GM21515 (cell line): ENCODE results near the gene PRR33.

Experiments
- ATAC-seq: cut with Tn5 transposase; IDR thresholded peaks from one replicate; pipeline ENCODE4 v1.9.1; 2021; ENCODE audit not compliant: unreplicated experiment

Gene PRR33

DNA sequence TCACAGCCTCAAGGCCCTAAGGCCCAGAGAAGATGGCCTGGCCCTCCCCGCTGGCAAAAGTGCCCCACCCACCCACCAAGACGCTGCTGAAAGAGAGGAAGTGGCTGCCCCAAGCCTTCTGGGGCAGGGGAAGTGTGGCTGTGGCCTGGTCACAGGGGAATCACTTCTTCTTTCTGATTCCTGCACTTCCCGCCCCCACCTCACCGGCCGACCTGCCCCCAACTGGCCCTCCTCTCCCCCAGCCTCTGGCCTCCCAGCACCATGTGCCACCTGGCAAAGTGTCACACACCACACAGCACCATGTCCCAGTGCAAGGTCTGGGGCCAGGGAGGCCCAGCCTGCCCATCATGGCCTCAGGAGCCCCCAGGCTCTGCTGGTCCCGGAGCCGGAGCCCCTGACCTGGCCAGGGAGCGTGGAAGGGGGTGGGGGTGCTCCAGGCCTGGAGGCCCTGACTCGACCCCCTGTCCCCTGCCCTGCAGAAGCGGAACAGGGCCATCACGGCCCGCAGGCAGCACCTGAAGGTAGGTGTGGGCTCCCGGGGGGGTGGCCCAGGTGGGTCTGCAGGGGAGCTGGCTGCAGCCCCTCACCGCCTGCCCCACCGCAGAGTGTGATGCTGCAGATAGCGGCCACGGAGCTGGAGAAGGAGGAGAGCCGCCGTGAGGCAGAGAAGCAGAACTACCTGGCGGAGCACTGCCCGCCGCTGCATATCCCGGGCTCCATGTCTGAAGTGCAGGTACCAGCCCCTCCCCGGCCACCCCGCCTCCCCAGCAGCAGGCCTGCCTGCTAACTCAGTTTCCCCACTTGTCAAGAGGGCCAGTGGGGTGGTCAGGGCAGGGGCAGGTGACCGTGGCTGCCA, 51.5 kb downstream of the PRR33 start:
- ATAC-seq = no peak

DNA sequence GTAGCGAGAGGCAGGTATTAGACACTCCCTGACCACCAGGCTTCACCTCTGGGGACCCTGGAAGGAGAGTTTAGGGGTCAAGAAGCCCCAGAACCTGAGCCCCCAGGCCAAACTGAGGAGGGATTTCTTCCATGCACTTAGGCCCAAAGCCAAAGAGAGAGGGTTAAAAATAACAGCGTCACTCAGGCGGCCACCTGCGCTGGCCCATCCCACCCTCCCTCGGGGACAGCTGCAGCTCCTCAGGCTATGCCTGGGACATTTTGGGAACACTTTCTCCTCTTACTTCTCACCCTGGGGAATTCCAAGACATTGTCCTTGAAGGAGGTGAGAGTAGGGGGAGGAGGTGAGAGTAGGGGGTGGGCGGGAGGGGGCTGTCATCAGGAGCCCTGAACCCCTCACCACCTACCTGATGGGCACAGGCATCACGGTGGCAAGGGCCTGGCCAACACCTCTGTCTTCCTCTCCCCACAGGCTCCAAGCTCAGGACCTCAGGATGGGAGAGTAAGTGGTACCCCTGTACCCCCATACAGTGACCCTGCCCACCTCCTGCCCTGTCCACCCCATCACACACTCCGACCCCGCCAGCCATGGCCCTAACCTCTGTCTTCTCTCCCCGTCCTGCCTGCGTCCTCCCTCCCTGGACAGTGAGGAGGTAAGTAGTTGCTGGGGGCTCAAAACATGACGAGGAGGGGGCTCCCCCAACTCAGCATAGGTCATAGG, 52.3 kb downstream of the PRR33 start:
- no peak for ATAC-seq

DNA sequence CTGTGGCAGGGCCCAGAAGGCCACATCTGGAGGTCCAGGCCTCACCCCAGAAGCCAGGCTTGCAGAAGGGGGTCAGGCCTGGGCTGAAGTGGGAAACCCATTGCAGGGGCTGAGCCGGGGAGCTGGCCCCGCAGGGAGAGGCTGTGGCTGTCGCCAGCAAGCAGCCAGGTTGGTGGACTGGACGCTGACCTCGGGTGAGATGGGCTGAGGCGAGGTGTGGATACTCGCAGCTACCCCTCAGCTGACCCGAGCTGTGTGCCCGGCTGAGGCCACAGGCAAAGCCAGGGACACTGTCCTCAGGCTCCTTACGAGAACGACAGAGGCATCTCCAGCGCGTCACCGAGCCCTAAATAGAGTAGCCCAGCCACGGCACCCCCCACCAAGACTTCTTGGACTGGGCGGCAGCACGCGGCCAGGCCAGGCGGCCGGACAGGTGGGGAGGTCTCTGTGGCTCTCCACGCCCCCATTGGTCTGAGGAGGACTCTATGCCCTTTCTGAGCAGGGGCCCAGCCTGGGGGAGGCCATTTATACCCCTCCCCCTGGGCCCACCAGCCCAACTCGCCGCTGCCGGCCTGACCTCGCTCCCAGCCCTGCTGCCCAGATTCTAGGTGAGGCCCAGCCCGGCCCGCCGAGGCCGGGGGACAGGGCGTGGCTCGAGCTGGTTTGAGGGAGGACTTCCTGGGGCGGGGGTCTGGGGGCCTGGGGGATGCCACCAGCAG, 53.1 kb downstream of the PRR33 start, which contains the start of gene TNNI2:
Gene TNNI2, plus strand, starts transcription at position 556 of the 719 bp plus-strand sequence. CDS start 716 bp downstream, outside the sequence.
- no peak for ATAC-seq
